CD14-positive monocyte (primary cell): ENCODE data around the gene CNTN5. TPM values are rescaled to one million over a fixed set of nuclear protein-coding genes. Genes with fewer than 3 reads are reported as not detected.

Source experiments
- DNase-seq, 3 donors: peaks; one replicate each; pipeline ENCODE4 v3.0.0-alpha.2; 2011 to 2022
- H2AFZ ChIP-seq: 2 replicates; pipeline ENCODE4 v1.6.0; 2012; ENCODE audit warnings: mild to moderate bottlenecking, low read depth, low read length, inconsistent platforms; ENCODE audit not compliant: insufficient read depth, poor library complexity, severe bottlenecking
- H3K27ac ChIP-seq, 2 donors: 1 replicate in 1 of 2; 2 replicates in 1 of 2; pipeline ENCODE4 v1.5.1; 2012 to 2013; ENCODE audit warnings: low read length in 2 of 2, control low read depth in 1 of 2, inconsistent platforms in 1 of 2, low read depth in 1 of 2, mild to moderate bottlenecking in 1 of 2
- H3K27me3 ChIP-seq, 2 donors: one replicate each; pipeline versions ENCODE4 v1.6.0 to v1.6.1; 2011 to 2013; ENCODE audit warnings: low read length in 2 of 2; ENCODE audit not compliant: control insufficient read depth in 2 of 2, insufficient read depth in 2 of 2
- H3K36me3 ChIP-seq, 2 donors: replicated peaks in 1 of 2; 1 replicate in 1 of 2; 2 replicates in 1 of 2; pipeline versions ENCODE4 v1.5.1 to v1.6.1; 2012 to 2013; ENCODE audit warnings: low read length in 2 of 2, control low read depth in 1 of 2, inconsistent platforms in 1 of 2, mild to moderate bottlenecking in 1 of 2; ENCODE audit not compliant: insufficient read depth in 2 of 2, control insufficient read depth in 1 of 2
- H3K4me1 ChIP-seq, 2 donors: 1 replicate in 1 of 2; 2 replicates in 1 of 2; pipeline versions ENCODE4 v1.5.1 to v1.6.1; 2012 to 2013; ENCODE audit warnings: low read length in 2 of 2, control low read depth in 1 of 2, inconsistent platforms in 1 of 2, mild to moderate bottlenecking in 1 of 2, moderate library complexity in 1 of 2; ENCODE audit not compliant: insufficient read depth in 2 of 2, control insufficient read depth in 1 of 2
- H3K4me2 ChIP-seq: replicated peaks from 2 replicates; pipeline ENCODE3; 2012; ENCODE audit warnings: low read length, moderate library complexity, mild to moderate bottlenecking; ENCODE audit not compliant: poor library complexity, severe bottlenecking; ENCODE audit errors: extremely low read depth
- H3K4me3 ChIP-seq, 3 experiments: fragments of 200-600 bp in 1 of 3; sonication (generic) in 1 of 3; replicated peaks in 1 of 3; 1 replicate in 2 of 3; 2 replicates in 1 of 3; pipeline ENCODE4 v1.5.1; 2011 to 2013; ENCODE audit warnings: low read length in 3 of 3, mild to moderate bottlenecking in 3 of 3, control low read depth in 2 of 3, low read depth in 2 of 3, inconsistent platforms in 1 of 3, moderate library complexity in 1 of 3
- H3K79me2 ChIP-seq: 2 replicates; pipeline ENCODE4 v1.6.0; 2012; ENCODE audit warnings: mild to moderate bottlenecking, control low read depth, inconsistent platforms, low read length, moderate library complexity; ENCODE audit not compliant: insufficient read depth
- H3K9ac ChIP-seq: 2 replicates; pipeline ENCODE4 v1.6.0; 2017; ENCODE audit warnings: low read length, mild to moderate bottlenecking; ENCODE audit not compliant: insufficient read depth, poor library complexity, severe bottlenecking
- H3K9me3 ChIP-seq, 2 donors: replicated peaks in 1 of 2; 1 replicate in 1 of 2; 2 replicates in 1 of 2; pipeline versions ENCODE4 v1.5.1 to v1.6.1; 2012 to 2013; ENCODE audit warnings: low read length in 2 of 2, control low read depth in 1 of 2; ENCODE audit not compliant: control insufficient read depth in 1 of 2, insufficient read depth in 1 of 2
- H4K20me1 ChIP-seq: 2 replicates; pipeline ENCODE4 v1.6.0; 2012; ENCODE audit warnings: mild to moderate bottlenecking, low read length, control low read depth, moderate library complexity; ENCODE audit not compliant: insufficient read depth
- H3K27ac Mint-ChIP-seq, 7 donors: one replicate each; pipeline ENCODE4 v1.8.0; 2020; ENCODE audit warnings: mild to moderate bottlenecking in 7 of 7, mixed read lengths in 7 of 7, moderate library complexity in 6 of 7, inconsistent platforms in 2 of 7
- H3K27me3 Mint-ChIP-seq, 3 donors: one replicate each; pipeline ENCODE4 v1.8.0; 2021 to 2022; ENCODE audit warnings: low read depth in 3 of 3, mild to moderate bottlenecking in 3 of 3, mixed read lengths in 3 of 3, moderate library complexity in 3 of 3, inconsistent platforms in 1 of 3
- H3K36me3 Mint-ChIP-seq, 2 donors: one replicate each; pipeline ENCODE4 v1.8.0; 2020; ENCODE audit warnings: mixed read lengths in 2 of 2, inconsistent platforms in 1 of 2, mild to moderate bottlenecking in 1 of 2
- H3K4me1 Mint-ChIP-seq: one replicate; pipeline ENCODE4 v1.8.0; 2020; ENCODE audit warnings: mild to moderate bottlenecking, mixed read lengths
- H3K4me3 Mint-ChIP-seq, 2 donors: one replicate each; pipeline ENCODE4 v1.8.0; 2020; ENCODE audit warnings: mild to moderate bottlenecking in 2 of 2, mixed read lengths in 2 of 2, moderate library complexity in 1 of 2
- H3K9me3 Mint-ChIP-seq, 7 donors: one replicate each; pipeline ENCODE4 v1.8.0; 2020 to 2022; ENCODE audit warnings: mixed read lengths in 7 of 7, mild to moderate bottlenecking in 6 of 7, moderate library complexity in 6 of 7, inconsistent platforms in 2 of 7
- CTCF ChIP-seq: fragments of 200-600 bp; IDR thresholded peaks from one replicate; pipeline ENCODE4 v1.8.0; 2022; ENCODE audit warnings: antibody characterized with exemption, mild to moderate bottlenecking
- WGBS: methylation state at CpG from one replicate; pipeline ENCODE4 v1.1.5; 2013; ENCODE audit warnings: missing lambda C conversion rate; ENCODE audit not compliant: insufficient coverage; 5-methylcytosine and 5-hydroxymethylcytosine counted together
- intact Hi-C, 2 donors: fragments of 100-400 bp; cut with micrococcal nuclease; formaldehyde crosslinking; loops; one replicate each; pipeline versions ENCODE4 v1.15.0 to v1.15.1; 2023
- polyA plus RNA-seq, 3 donors: library from polyadenylated mRNA; depleted of rRNA in 1 of 3; unstranded in 2 of 3; stranded (reverse) in 1 of 3; fragments of 300-500 nt in 2 of 3; fragments of >200 nt in 1 of 3; fragmentation: Illumina TruSeq in 2 of 3; gene quantifications; 1 replicate in 2 of 3; 2 replicates in 1 of 3; pipeline ENCODE4 v1.2.3, GENCODE V29; 2012 to 2021

The CNTN5 gene
- polyA plus RNA-seq, 3 donors, result not detected

- intact Hi-C loops, result no loop called here
- no peak for TF ChIP-seq CTCF
- H3K9me3 Mint-ChIP-seq, result peaks cover 0 to 7% (median 0%) of the 10 kb centered on the region in 7 donors
- Histone ChIP-seq H4K20me1 (no peaks in the 10 kb centered on the region), H3K79me2 (no peaks in the 10 kb centered on the region), H3K9me3 (no peaks in the 10 kb centered on the region), H3K36me3 (no peaks in the 10 kb centered on the region), H2AFZ (no peak overlapping the region), H3K4me1 (no peaks in the 10 kb centered on the region), H3K27ac (no peak overlapping the region), H3K4me2 (no peak overlapping the region), H3K4me3 (no peak overlapping the region), H3K27me3 (no peaks in the 10 kb centered on the region), H3K9ac (no peak overlapping the region)
- no peak for DNase-seq
- no peak overlapping the region for H3K4me3 Mint-ChIP-seq
- no peaks in the 10 kb centered on the region for H3K4me1 Mint-ChIP-seq
- WGBS, result no CpG with 5 or more reads among the region's 1 CpG
- no peak overlapping the region for H3K27ac Mint-ChIP-seq
- H3K27me3 Mint-ChIP-seq, result no peaks in the 10 kb centered on the region
- no peaks in the 10 kb centered on the region for H3K36me3 Mint-ChIP-seq
Observed at GRCh38 chr11:99461913-99462312, 441.2 kb downstream of the CNTN5 start.

GRCh38 chr11:99464985-99465384, 444.2 kb downstream of the CNTN5 start:
- Mint-ChIP-seq H3K36me3 (no peaks in the 10 kb centered on the region), H3K27me3 (no peaks in the 10 kb centered on the region), H3K4me3 (no peak overlapping the region), H3K4me1 (no peaks in the 10 kb centered on the region), H3K9me3 (peaks cover 0 to 7% (median 0%) of the 10 kb centered on the region in 7 donors), H3K27ac (no peak overlapping the region)
- no peak for TF ChIP-seq CTCF
- intact Hi-C loops, result no loop called here
- Histone ChIP-seq H4K20me1 (no peaks in the 10 kb centered on the region), H2AFZ (no peak overlapping the region), H3K4me3 (no peak overlapping the region), H3K9me3 (no peaks in the 10 kb centered on the region), H3K4me2 (no peak overlapping the region), H3K4me1 (no peaks in the 10 kb centered on the region), H3K36me3 (no peaks in the 10 kb centered on the region), H3K27ac (no peak overlapping the region), H3K27me3 (no peaks in the 10 kb centered on the region), H3K9ac (no peak overlapping the region), H3K79me2 (no peaks in the 10 kb centered on the region)
- no CpG with 5 or more reads among the region's 2 CpGs for WGBS
- DNase-seq, result no peak
